SK-N-SH treated with all-trans-retinoic acid at 6 μM for 48 hours (cell line): ENCODE results near the gene BRIX1.

Experiments
- CSDC2 ChIP-seq: fragments of 250-450 bp; sonication (Bioruptor Pico); IDR thresholded peaks from 2 replicates; pipeline ENCODE4 v1.5.0; 2020; ENCODE audit warnings: mild to moderate bottlenecking, moderate library complexity
- ESRRG ChIP-seq: fragments of 250-450 bp; sonication (Bioruptor Pico); IDR thresholded peaks from 2 replicates; pipeline ENCODE4 v1.6.1; 2021; ENCODE audit warnings: mild to moderate bottlenecking
- OSR1 ChIP-seq: fragments of 250-450 bp; sonication (Bioruptor Pico); IDR thresholded peaks from 2 replicates; pipeline ENCODE4 v1.8.0; 2022; ENCODE audit warnings: moderate library complexity, mild to moderate bottlenecking, inconsistent platforms
- POU6F1 ChIP-seq: fragments of 250-450 bp; sonication (Bioruptor Pico); IDR thresholded peaks from 2 replicates; pipeline ENCODE4 v1.8.0; 2021; ENCODE audit warnings: low read depth, mild to moderate bottlenecking, moderate library complexity, borderline replicate concordance
- PPARA ChIP-seq: fragments of 250-450 bp; sonication (Bioruptor Pico); IDR thresholded peaks from 2 replicates; pipeline ENCODE4 v1.5.0; 2020; ENCODE audit warnings: mild to moderate bottlenecking, borderline replicate concordance
- ZFP30 ChIP-seq: fragments of 450-650 bp; formaldehyde crosslinking; IDR thresholded peaks from 2 replicates; pipeline ENCODE4 v1.5.0; 2022; ENCODE audit warnings: mild to moderate bottlenecking, moderate library complexity
- ZNF70 ChIP-seq: fragments of 450-650 bp; formaldehyde crosslinking; IDR thresholded peaks from 2 replicates; pipeline ENCODE4 v1.5.0; 2020; ENCODE audit warnings: mild to moderate bottlenecking, moderate library complexity

- TF ChIP-seq CSDC2, result no peak
- TF ChIP-seq POU6F1 (CRISPR knock-in tag), result no peak
- no peak for TF ChIP-seq ESRRG
- no peak for TF ChIP-seq OSR1 (CRISPR knock-in tag)
- no peak for TF ChIP-seq ZFP30 (CRISPR knock-in tag)
- TF ChIP-seq ZNF70 (CRISPR knock-in tag), result no peak
- TF ChIP-seq PPARA, result no peak
These were observed 17.1 kb upstream of the BRIX1 start for GRCh38 chr5:34898258-34898895.
